ENCODE data around the gene PLPPR1. TPM values are rescaled to one million over a fixed set of nuclear protein-coding genes. Genes with fewer than 3 reads are reported as not detected.
"Not testable (repeated sequence)": the region's sequence is repeated elsewhere in the genome, so short reads cannot be mapped to it uniquely, and the experiment has no call there.

Gene PLPPR1
- polyA plus RNA-seq, 3 donors: not detected

GRCh38 chr9:101275769-101276250 lies 247.3 kb downstream of the PLPPR1 start:
- WGBS (ENCODE audit: insufficient coverage): 89% methylated on average over 5 of the region's 6 CpGs

GRCh38 chr9:101291043-101291442 lies 262.5 kb downstream of the PLPPR1 start:
- peaks cover 0 to 11% (median 5%) of the 10 kb centered on the region in 7 donors for H3K9me3 Mint-ChIP-seq
- H3K36me3 Mint-ChIP-seq; H3K4me3 Mint-ChIP-seq; H3K79me2 ChIP-seq (ENCODE audit: insufficient read depth, low read length); H2AFZ ChIP-seq (ENCODE audit: insufficient read depth, low read depth, low read length, poor library complexity, severe bottlenecking); H3K27ac Mint-ChIP-seq; H3K36me3 ChIP-seq (replicated peaks in 1 of 2; ENCODE audit: control insufficient read depth in 1 of 2, insufficient read depth in 2 of 2, low read length in 2 of 2); H3K4me1 Mint-ChIP-seq; H3K4me2 ChIP-seq (replicated peaks; ENCODE audit: extremely low read depth, low read length, poor library complexity, severe bottlenecking); H3K9ac ChIP-seq (ENCODE audit: insufficient read depth, low read length, poor library complexity, severe bottlenecking); H4K20me1 ChIP-seq (ENCODE audit: insufficient read depth, low read length); H3K27me3 ChIP-seq (ENCODE audit: control insufficient read depth in 2 of 2, insufficient read depth in 2 of 2, low read length in 2 of 2); H3K9me3 ChIP-seq (replicated peaks in 1 of 2; ENCODE audit: control insufficient read depth in 1 of 2, insufficient read depth in 1 of 2, low read length in 2 of 2); H3K27me3 Mint-ChIP-seq (ENCODE audit: low read depth in 3 of 3); intact Hi-C loops (cut with micrococcal nuclease); H3K4me1 ChIP-seq (ENCODE audit: control insufficient read depth in 1 of 2, insufficient read depth in 2 of 2, low read length in 2 of 2); H3K27ac ChIP-seq (ENCODE audit: low read depth in 1 of 2, low read length in 2 of 2); DNase-seq; H3K4me3 ChIP-seq (replicated peaks in 1 of 3; ENCODE audit: low read depth in 2 of 3, low read length in 3 of 3): not testable (repeated sequence)
- 100% methylated on average over 1 of the region's 12 CpGs for WGBS (ENCODE audit: insufficient coverage)

More at GRCh38 chr9:101275769-101276250, 247.3 kb downstream of the PLPPR1 start:
- H3K36me3 Mint-ChIP-seq: no peaks in the 10 kb centered on the region
- no peak overlapping the region for H3K4me3 Mint-ChIP-seq
- Histone ChIP-seq H3K36me3 (replicated peaks in 1 of 2; ENCODE audit: control insufficient read depth in 1 of 2, insufficient read depth in 2 of 2, low read length in 2 of 2) (no peaks in the 10 kb centered on the region), H3K27ac (ENCODE audit: low read depth in 1 of 2, low read length in 2 of 2) (no peak overlapping the region), H3K9ac (ENCODE audit: insufficient read depth, low read length, poor library complexity, severe bottlenecking) (no peak overlapping the region), H3K27me3 (ENCODE audit: control insufficient read depth in 2 of 2, insufficient read depth in 2 of 2, low read length in 2 of 2) (no peaks in the 10 kb centered on the region), H4K20me1 (ENCODE audit: insufficient read depth, low read length) (no peaks in the 10 kb centered on the region), H3K4me3 (replicated peaks in 1 of 3; ENCODE audit: low read depth in 2 of 3, low read length in 3 of 3) (no peak overlapping the region), H2AFZ (ENCODE audit: insufficient read depth, low read depth, low read length, poor library complexity, severe bottlenecking) (no peak overlapping the region), H3K4me1 (ENCODE audit: control insufficient read depth in 1 of 2, insufficient read depth in 2 of 2, low read length in 2 of 2) (no peaks in the 10 kb centered on the region), H3K9me3 (replicated peaks in 1 of 2; ENCODE audit: control insufficient read depth in 1 of 2, insufficient read depth in 1 of 2, low read length in 2 of 2) (peaks cover 0 to 4% of the 10 kb centered on the region in 2 donors), H3K4me2 (replicated peaks; ENCODE audit: extremely low read depth, low read length, poor library complexity, severe bottlenecking) (no peak overlapping the region), H3K79me2 (ENCODE audit: insufficient read depth, low read length) (no peaks in the 10 kb centered on the region)
- DNase-seq: no peak
- H3K9me3 Mint-ChIP-seq: peaks cover 0 to 2% (median 0%) of the 10 kb centered on the region in 7 donors
- no peak for TF ChIP-seq CTCF (IDR thresholded peaks at IDR 0.05)
- H3K27ac Mint-ChIP-seq: no peak overlapping the region
- H3K27me3 Mint-ChIP-seq (ENCODE audit: low read depth in 3 of 3): no peaks in the 10 kb centered on the region
- no peaks in the 10 kb centered on the region for H3K4me1 Mint-ChIP-seq
- intact Hi-C loops (cut with micrococcal nuclease): no loop called here

Data from CD14-positive monocyte (primary cell).